Kidney (tissue), 14 donors: Measurements from ENCODE around the gene ZNF784. TPM values are rescaled to one million over a fixed set of nuclear protein-coding genes. Genes with fewer than 3 reads are reported as not detected.
"Not testable (repeated sequence)": the region's sequence is repeated elsewhere in the genome, so short reads cannot be mapped to it uniquely, and the experiment has no call there.

Source experiments
- DNase-seq, 5 donors: peaks; one replicate each; pipeline ENCODE4 v3.0.0-alpha.2; 2013 to 2020
- FAIRE-seq: peaks from 2 replicates; lab custom pipeline; 2012; peaks lifted over from hg19 to GRCh38; lab: Jason Lieb, UNC
- H3K27ac ChIP-seq, 2 donors: one replicate each; pipeline ENCODE4 v1.7.0; 2013; ENCODE audit warnings: low read depth in 2 of 2, low read length in 2 of 2, inconsistent platforms in 1 of 2
- H3K27me3 ChIP-seq: one replicate; pipeline ENCODE4 v1.7.1; 2013; ENCODE audit warnings: low read length, inconsistent platforms; ENCODE audit not compliant: control insufficient read depth, insufficient read depth
- H3K36me3 ChIP-seq, 3 donors: one replicate each; pipeline versions ENCODE4 v1.7.0 to v1.7.1; 2013; ENCODE audit warnings: low read length in 3 of 3, control low read depth in 1 of 3, inconsistent platforms in 1 of 3; ENCODE audit not compliant: insufficient read depth in 3 of 3, control insufficient read depth in 2 of 3
- H3K4me1 ChIP-seq, 3 donors: one replicate each; pipeline versions ENCODE4 v1.7.0 to v1.7.1; 2013; ENCODE audit warnings: low read length in 3 of 3, inconsistent platforms in 1 of 3, low read depth in 1 of 3; ENCODE audit not compliant: control insufficient read depth in 2 of 3, insufficient read depth in 2 of 3
- H3K4me3 ChIP-seq, 3 donors: one replicate each; pipeline versions ENCODE4 v1.7.0 to v1.8.1; 2013; ENCODE audit warnings: low read length in 3 of 3, control low read depth in 1 of 3, inconsistent platforms in 1 of 3
- H3K9ac ChIP-seq, 3 donors: one replicate each; pipeline versions ENCODE4 v1.7.0 to v1.7.1; 2013; ENCODE audit warnings: low read length in 3 of 3, control low read depth in 1 of 3, inconsistent platforms in 1 of 3
- H3K9me3 ChIP-seq, 3 donors: one replicate each; pipeline versions ENCODE4 v1.7.0 to v1.7.1; 2013; ENCODE audit warnings: low read length in 3 of 3, control low read depth in 1 of 3, inconsistent platforms in 1 of 3; ENCODE audit not compliant: control insufficient read depth in 2 of 3, insufficient read depth in 1 of 3
- intact Hi-C: fragments of 100-400 bp; cut with DNase I; formaldehyde crosslinking; loops from one replicate; pipeline ENCODE4 v1.11.1; 2022
- polyA plus RNA-seq: library from polyadenylated mRNA; stranded (reverse); fragments of 350-450 nt; fragmentation: Illumina TruSeq; extraction: RNeasy Lipid Tissue Mini Kit (QIAGEN cat#74804); gene quantifications from one replicate; pipeline ENCODE4 v1.2.3, GENCODE V29; 2014; ENCODE audit warnings: low read depth, low replicate concordance; ENCODE audit not compliant: insufficient read depth
- total RNA-seq: library from RNA; stranded (reverse); fragmentation: NEBNext Ultra II Directional; extraction: Animal tissue kit (Norgen Biotek cat#: 25700); gene quantifications from one replicate; pipeline ENCODE4 v1.2.1, GENCODE V29; 2021
- TF ChIP-seq, protein P1 (sequence below): IDR thresholded peaks from 3 replicates; pipeline ENCODE4 v1.5.1; 2012; ENCODE audit warnings: mild to moderate bottlenecking, moderate library complexity, borderline replicate concordance; ENCODE audit not compliant: insufficient read depth; ENCODE audit errors: extremely low read depth
- donor health status: control.
- donor health status: control.
- donor health status: control.
- donor health status: control.
- donor health status: control.
- donor health status: DM: yes; HTN: yes; CAD: no.
- donor health status: Normal renal cell carcinoma (clear cell type).

The ZNF784 gene
- total and polyA plus RNA-seq, 2 donors from 2014 or later: 6.6 to 9.8 TPM

DNA sequence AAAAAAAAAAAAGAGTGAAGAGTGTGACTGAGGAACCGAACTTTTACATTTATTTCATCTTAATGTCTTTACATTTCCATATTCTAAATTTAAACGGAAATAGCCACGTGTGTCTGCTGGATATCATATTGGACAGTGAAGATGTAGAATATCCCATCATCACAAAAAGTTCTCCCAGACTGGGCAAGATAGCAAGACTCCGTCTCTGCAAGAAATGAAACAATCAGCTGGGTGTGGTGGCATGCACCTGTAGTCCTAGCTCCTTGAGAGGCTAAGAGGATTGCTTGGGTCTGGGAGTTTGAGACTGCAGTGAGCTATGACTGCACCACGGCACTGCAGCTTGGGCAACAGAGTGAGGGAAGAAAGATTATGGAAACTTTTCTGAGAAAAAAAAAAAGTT, 47.6 kb downstream of the ZNF784 start:
- Histone ChIP-seq H3K27ac (no peak overlapping the region), H3K36me3 (peaks cover 0 to 8% (median 0%) of the 10 kb centered on the region in 3 donors), H3K27me3 (no peaks in the 10 kb centered on the region), H3K4me1 (peaks cover 3 to 11% (median 6%) of the 10 kb centered on the region in 3 donors), H3K9ac (no peak overlapping the region), H3K9me3 (no peaks in the 10 kb centered on the region), H3K4me3 (no peak overlapping the region)
- TF ChIP-seq, protein P1, sequence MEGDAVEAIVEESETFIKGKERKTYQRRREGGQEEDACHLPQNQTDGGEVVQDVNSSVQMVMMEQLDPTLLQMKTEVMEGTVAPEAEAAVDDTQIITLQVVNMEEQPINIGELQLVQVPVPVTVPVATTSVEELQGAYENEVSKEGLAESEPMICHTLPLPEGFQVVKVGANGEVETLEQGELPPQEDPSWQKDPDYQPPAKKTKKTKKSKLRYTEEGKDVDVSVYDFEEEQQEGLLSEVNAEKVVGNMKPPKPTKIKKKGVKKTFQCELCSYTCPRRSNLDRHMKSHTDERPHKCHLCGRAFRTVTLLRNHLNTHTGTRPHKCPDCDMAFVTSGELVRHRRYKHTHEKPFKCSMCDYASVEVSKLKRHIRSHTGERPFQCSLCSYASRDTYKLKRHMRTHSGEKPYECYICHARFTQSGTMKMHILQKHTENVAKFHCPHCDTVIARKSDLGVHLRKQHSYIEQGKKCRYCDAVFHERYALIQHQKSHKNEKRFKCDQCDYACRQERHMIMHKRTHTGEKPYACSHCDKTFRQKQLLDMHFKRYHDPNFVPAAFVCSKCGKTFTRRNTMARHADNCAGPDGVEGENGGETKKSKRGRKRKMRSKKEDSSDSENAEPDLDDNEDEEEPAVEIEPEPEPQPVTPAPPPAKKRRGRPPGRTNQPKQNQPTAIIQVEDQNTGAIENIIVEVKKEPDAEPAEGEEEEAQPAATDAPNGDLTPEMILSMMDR: no peak
- intact Hi-C loops: no loop called here
- DNase-seq (no peak), FAIRE-seq (no peak)

DNA sequence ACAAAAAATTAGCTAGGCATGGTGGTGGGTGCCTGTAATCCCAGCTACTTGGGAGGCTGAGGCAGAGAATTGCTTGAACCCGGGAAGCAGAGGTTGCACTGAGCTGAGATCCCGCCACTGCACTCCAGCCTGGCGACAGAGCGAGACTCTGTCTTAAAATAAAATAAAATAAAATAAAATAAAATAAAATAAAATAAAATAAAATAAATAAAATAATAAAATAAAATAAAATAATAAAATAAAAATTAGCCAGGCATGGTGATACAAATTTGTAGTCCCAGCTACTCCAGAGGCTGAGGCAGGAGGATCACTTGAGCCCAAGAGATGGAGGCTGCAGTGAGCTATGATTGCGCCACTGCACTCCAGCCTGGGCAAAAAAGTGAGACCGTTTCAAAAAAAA, 50.4 kb downstream of the ZNF784 start:
- FAIRE-seq, H3K4me1 ChIP-seq, intact Hi-C loops: not testable (repeated sequence)

More for the DNA sequence above, 50.4 kb downstream of the ZNF784 start:
- not testable (repeated sequence) for H3K9me3 ChIP-seq, H3K27ac ChIP-seq, DNase-seq, H3K4me3 ChIP-seq, H3K27me3 ChIP-seq, H3K36me3 ChIP-seq, H3K9ac ChIP-seq

Other genes with a start within 250 kb of the ZNF784 start
- not detected for gene TMEM190, start 247.7 kb downstream of the ZNF784 start, total RNA-seq
- not detected for gene TMEM190, start 247.7 kb downstream of the ZNF784 start, polyA plus RNA-seq
- 24.3 TPM for gene TMEM238, start 240.3 kb downstream of the ZNF784 start, total RNA-seq
- gene TMEM238, start 240.3 kb downstream of the ZNF784 start, polyA plus RNA-seq: 8.1 TPM
- gene RPL28, start 238.6 kb downstream of the ZNF784 start, total RNA-seq: 1,259 TPM
- 1,453 TPM for gene RPL28, start 238.6 kb downstream of the ZNF784 start, polyA plus RNA-seq
- gene UBE2S, start 216.8 kb downstream of the ZNF784 start, total RNA-seq: 16.8 TPM
- gene UBE2S, start 216.8 kb downstream of the ZNF784 start, polyA plus RNA-seq: 20.8 TPM
- gene SHISA7, start 181.3 kb downstream of the ZNF784 start, total RNA-seq: not detected
- gene SHISA7, start 181.3 kb downstream of the ZNF784 start, polyA plus RNA-seq: not detected
- gene ISOC2, start 162.9 kb downstream of the ZNF784 start, total RNA-seq: 45.9 TPM
- gene ISOC2, start 162.9 kb downstream of the ZNF784 start, polyA plus RNA-seq: 326 TPM
- not detected for gene C19orf85, start 159.8 kb downstream of the ZNF784 start, total RNA-seq
- not detected for gene C19orf85, start 159.8 kb downstream of the ZNF784 start, polyA plus RNA-seq
- gene ZNF628, start 147.9 kb downstream of the ZNF784 start, total RNA-seq: 12.0 TPM
- 2.3 TPM for gene ZNF628, start 147.9 kb downstream of the ZNF784 start, polyA plus RNA-seq
- 42.6 TPM for gene NAT14, start 139.4 kb downstream of the ZNF784 start, total RNA-seq
- 45.0 TPM for gene NAT14, start 139.4 kb downstream of the ZNF784 start, polyA plus RNA-seq
- 9.4 TPM for gene SSC5D, start 136.1 kb downstream of the ZNF784 start, total RNA-seq
- gene SSC5D, start 136.1 kb downstream of the ZNF784 start, polyA plus RNA-seq: 2.2 TPM
- gene SBK2, start 87.4 kb downstream of the ZNF784 start, total RNA-seq: not detected
- gene SBK2, start 87.4 kb downstream of the ZNF784 start, polyA plus RNA-seq: not detected
- 0.66 TPM for gene SBK3, start 79.0 kb downstream of the ZNF784 start, total RNA-seq
- not detected for gene SBK3, start 79.0 kb downstream of the ZNF784 start, polyA plus RNA-seq
- gene ZNF579, start 43.7 kb downstream of the ZNF784 start, total RNA-seq: 16.6 TPM
- gene ZNF579, start 43.7 kb downstream of the ZNF784 start, polyA plus RNA-seq: 10.9 TPM
- 17.9 TPM for gene FIZ1, start 25.0 kb downstream of the ZNF784 start, total RNA-seq
- gene FIZ1, start 25.0 kb downstream of the ZNF784 start, polyA plus RNA-seq: 11.9 TPM
- 22.9 TPM for gene ZNF524, start 24.3 kb downstream of the ZNF784 start, total RNA-seq
- 32.6 TPM for gene ZNF524, start 24.3 kb downstream of the ZNF784 start, polyA plus RNA-seq
- gene ZNF865, start 18.9 kb downstream of the ZNF784 start, total RNA-seq: 17.4 TPM
- gene ZNF865, start 18.9 kb downstream of the ZNF784 start, polyA plus RNA-seq: 5.8 TPM
- 56.8 TPM for gene ZNF580, start 16.4 kb upstream of the ZNF784 start, total RNA-seq
- gene ZNF580, start 16.4 kb upstream of the ZNF784 start, polyA plus RNA-seq: 47.0 TPM
- gene ZNF581, start 19.1 kb upstream of the ZNF784 start, total RNA-seq: 23.6 TPM
- 22.0 TPM for gene ZNF581, start 19.1 kb upstream of the ZNF784 start, polyA plus RNA-seq
- 22.7 TPM for gene CCDC106, start 23.6 kb upstream of the ZNF784 start, total RNA-seq
- 51.9 TPM for gene CCDC106, start 23.6 kb upstream of the ZNF784 start, polyA plus RNA-seq
- gene U2AF2, start 30.5 kb upstream of the ZNF784 start, total RNA-seq: 161 TPM
- gene U2AF2, start 30.5 kb upstream of the ZNF784 start, polyA plus RNA-seq: 54.8 TPM
- gene EPN1, start 50.7 kb upstream of the ZNF784 start, total RNA-seq: 145 TPM
- gene EPN1, start 50.7 kb upstream of the ZNF784 start, polyA plus RNA-seq: 138 TPM
- gene NLRP9, start 113.8 kb upstream of the ZNF784 start, total RNA-seq: 0.09 TPM
- not detected for gene NLRP9, start 113.8 kb upstream of the ZNF784 start, polyA plus RNA-seq
- 0.41 TPM for gene RFPL4A, start 134.5 kb upstream of the ZNF784 start, total RNA-seq
- not detected for gene RFPL4A, start 134.5 kb upstream of the ZNF784 start, polyA plus RNA-seq
- gene RFPL4AL1, start 144.6 kb upstream of the ZNF784 start, total RNA-seq: not detected
- gene RFPL4AL1, start 144.6 kb upstream of the ZNF784 start, polyA plus RNA-seq: not detected
- 0.35 TPM for gene NLRP11, start 207.4 kb upstream of the ZNF784 start, total RNA-seq
- not detected for gene NLRP11, start 207.4 kb upstream of the ZNF784 start, polyA plus RNA-seq
- gene NLRP4, start 212.0 kb upstream of the ZNF784 start, total RNA-seq: 0.06 TPM
- not detected for gene NLRP4, start 212.0 kb upstream of the ZNF784 start, polyA plus RNA-seq